ENCODE results near the gene CYP26C1. TPM values are rescaled to one million over a fixed set of nuclear protein-coding genes. Genes with fewer than 3 reads are reported as not detected.

CYP26C1 gene
- total RNA-seq, 4 donors from 2014 or later: not detected

DNA sequence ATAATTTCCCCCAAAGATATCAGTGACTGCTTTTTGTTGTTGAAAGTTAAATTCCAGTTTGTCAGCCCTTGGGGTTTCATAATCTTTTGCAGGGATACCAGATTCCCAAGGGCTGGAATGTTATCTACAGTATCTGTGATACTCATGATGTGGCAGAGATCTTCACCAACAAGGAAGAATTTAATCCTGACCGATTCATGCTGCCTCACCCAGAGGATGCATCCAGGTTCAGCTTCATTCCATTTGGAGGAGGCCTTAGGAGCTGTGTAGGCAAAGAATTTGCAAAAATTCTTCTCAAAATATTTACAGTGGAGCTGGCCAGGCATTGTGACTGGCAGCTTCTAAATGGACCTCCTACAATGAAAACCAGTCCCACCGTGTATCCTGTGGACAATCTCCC, 16.3 kb downstream of the CYP26C1 start:
- Histone ChIP-seq H3K27ac (no peak overlapping the region), H3K4me3 (no peak overlapping the region), H3K36me3 (no peaks in the 10 kb centered on the region), H3K9me3 (no peaks in the 10 kb centered on the region), H3K4me1 (peaks cover 12 to 27% of the 10 kb centered on the region in 2 donors), H3K27me3 (peaks cover 64 to 70% (median 66%) of the 10 kb centered on the region in 3 donors)
- in situ Hi-C loops (cut with MboI; ENCODE audit: low sequenced_read_pairs in 4 of 4): loop anchor here in 1 of 4 donors (25.0 kb wide), 1 partner anchor 435 kb away; no protein-coding TSS in a partner anchor
- intact Hi-C loops (cut with DNase I; ENCODE audit: low total_unique reads): loop anchor here (10.0 kb wide), 1 partner anchor 278 kb away; no protein-coding TSS in a partner anchor
- no peak for DNase-seq
- no peak for TF ChIP-seq CTCF (IDR thresholded peaks at IDR 0.05 in 4 of 5, conservative IDR thresholded peaks at IDR 0.05 in 1 of 5)
- no peak for ATAC-seq

- H3K36me3 ChIP-seq: no peaks in the 10 kb centered on the region
- H3K4me3 ChIP-seq: no peak overlapping the region
- ATAC-seq (no peak), DNase-seq (no peak)
- H3K4me1 ChIP-seq: peaks cover 7 to 16% of the 10 kb centered on the region in 2 donors
- peaks cover 54 to 59% (median 58%) of the 10 kb centered on the region in 3 donors for H3K27me3 ChIP-seq
- no peak for TF ChIP-seq CTCF (IDR thresholded peaks at IDR 0.05 in 4 of 5, conservative IDR thresholded peaks at IDR 0.05 in 1 of 5)
- H3K27ac ChIP-seq: no peak overlapping the region
- in situ Hi-C loops (cut with MboI; ENCODE audit: low sequenced_read_pairs in 4 of 4): loop anchor here in 1 of 4 donors (25.0 kb wide), 1 partner anchor 434 kb away; no protein-coding TSS in a partner anchor
- intact Hi-C loops (cut with DNase I; ENCODE audit: low total_unique reads): loop anchor here (10.0 kb wide), 1 partner anchor 277 kb away; no protein-coding TSS in a partner anchor
- H3K9me3 ChIP-seq: no peaks in the 10 kb centered on the region
Observed at GRCh38 chr10:93077860-93078337, 17.3 kb downstream of the CYP26C1 start.

- Histone ChIP-seq H3K27me3 (peaks cover 35 to 42% (median 40%) of the 10 kb centered on the region in 3 donors), H3K36me3 (no peaks in the 10 kb centered on the region), H3K4me1 (no peaks in the 10 kb centered on the region), H3K4me3 (no peak overlapping the region), H3K9me3 (no peaks in the 10 kb centered on the region), H3K27ac (no peak overlapping the region)
- ATAC-seq (no peak), DNase-seq (no peak)
- intact Hi-C loops (cut with DNase I; ENCODE audit: low total_unique reads) (loop anchor here (10.0 kb wide), 1 partner anchor 275 kb away; no protein-coding TSS in a partner anchor), in situ Hi-C loops (cut with MboI; ENCODE audit: low sequenced_read_pairs in 4 of 4) (loop anchor here in 1 of 4 donors (25.0 kb wide), 1 partner anchor 432 kb away; no protein-coding TSS in a partner anchor)
- TF ChIP-seq POLR2A (IDR thresholded peaks at IDR 0.05) (no peak), CTCF (IDR thresholded peaks at IDR 0.05 in 4 of 5, conservative IDR thresholded peaks at IDR 0.05 in 1 of 5) (no peak)
Observed at GRCh38 chr10:93079663-93080349, 19.2 kb downstream of the CYP26C1 start.

DNA sequence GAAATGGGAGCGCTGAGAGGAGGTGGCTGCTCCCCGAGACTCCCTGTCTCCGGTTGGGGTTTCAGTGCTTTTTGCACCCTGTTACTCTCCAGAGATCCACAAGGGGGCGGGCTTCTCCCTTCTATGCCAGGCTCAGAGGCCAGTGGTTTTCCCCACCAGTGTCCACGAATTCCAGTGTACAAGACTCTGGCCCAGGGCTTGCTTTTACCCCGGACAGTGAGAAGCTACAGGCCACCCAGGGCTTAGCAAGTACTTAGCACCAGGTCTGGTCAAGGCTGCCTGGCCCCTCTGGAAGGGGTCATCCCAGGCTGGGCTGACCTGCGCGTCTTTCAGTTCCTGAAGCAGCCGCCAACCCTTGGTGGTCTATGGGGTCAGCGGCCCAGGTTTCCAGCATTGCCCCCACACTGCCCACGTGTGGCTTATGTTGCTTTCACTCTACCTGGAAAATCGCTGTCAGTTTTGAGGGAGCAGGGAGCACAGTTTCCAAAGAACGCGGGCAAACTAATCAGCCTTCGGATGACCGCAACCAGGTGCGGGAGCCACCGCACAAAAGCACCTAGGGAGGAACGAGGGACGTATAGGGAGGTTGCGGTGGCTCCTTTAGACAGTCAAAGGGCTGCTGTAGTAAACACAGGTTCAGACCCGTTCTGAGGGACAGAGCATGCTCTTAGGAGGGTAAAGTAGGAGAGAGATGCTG, 19.9 kb downstream of the CYP26C1 start:
- peaks cover 28 to 35% (median 33%) of the 10 kb centered on the region in 3 donors for H3K27me3 ChIP-seq
- TF ChIP-seq POLR2A (IDR thresholded peaks at IDR 0.05) (no peak), CTCF (IDR thresholded peaks at IDR 0.05 in 4 of 5, conservative IDR thresholded peaks at IDR 0.05 in 1 of 5) (peak; percentile 27 to 72 (median 51))
- H3K4me3 ChIP-seq: no peak overlapping the region
- in situ Hi-C loops (cut with MboI; ENCODE audit: low sequenced_read_pairs in 4 of 4): loop anchor here in 1 of 4 donors (25.0 kb wide), 1 partner anchor 432 kb away; no protein-coding TSS in a partner anchor
- intact Hi-C loops (cut with DNase I; ENCODE audit: low total_unique reads): no loop called here
- no peaks in the 10 kb centered on the region for H3K9me3 ChIP-seq
- H3K4me1 ChIP-seq: no peaks in the 10 kb centered on the region
- ATAC-seq (no peak), DNase-seq (no peak)
- no peaks in the 10 kb centered on the region for H3K36me3 ChIP-seq
- no peak overlapping the region for H3K27ac ChIP-seq
